Breast epithelium (tissue), 3 donors: ENCODE results near the gene SNCA.

Source experiments
- POLR2A ChIP-seq: fragments of 450-650 bp; IDR thresholded peaks from one replicate; pipeline ENCODE4 v1.6.1; 2016; ENCODE audit warnings: antibody characterized with exemption, mild to moderate bottlenecking, moderate library complexity
- POLR2AphosphoS5 ChIP-seq, 3 donors: sonication (generic); formaldehyde crosslinking; IDR thresholded peaks; one replicate each; pipeline ENCODE4 v1.6.1; 2017; ENCODE audit warnings: antibody characterized with exemption in 3 of 3
- TF ChIP-seq, protein P1 (sequence below), 3 donors: fragments of 450-650 bp; IDR thresholded peaks; one replicate each; pipeline ENCODE4 v1.5.1; 2016 to 2017; ENCODE audit warnings: antibody characterized with exemption in 3 of 3, mild to moderate bottlenecking in 3 of 3, moderate library complexity in 3 of 3

- TF ChIP-seq, protein P1, sequence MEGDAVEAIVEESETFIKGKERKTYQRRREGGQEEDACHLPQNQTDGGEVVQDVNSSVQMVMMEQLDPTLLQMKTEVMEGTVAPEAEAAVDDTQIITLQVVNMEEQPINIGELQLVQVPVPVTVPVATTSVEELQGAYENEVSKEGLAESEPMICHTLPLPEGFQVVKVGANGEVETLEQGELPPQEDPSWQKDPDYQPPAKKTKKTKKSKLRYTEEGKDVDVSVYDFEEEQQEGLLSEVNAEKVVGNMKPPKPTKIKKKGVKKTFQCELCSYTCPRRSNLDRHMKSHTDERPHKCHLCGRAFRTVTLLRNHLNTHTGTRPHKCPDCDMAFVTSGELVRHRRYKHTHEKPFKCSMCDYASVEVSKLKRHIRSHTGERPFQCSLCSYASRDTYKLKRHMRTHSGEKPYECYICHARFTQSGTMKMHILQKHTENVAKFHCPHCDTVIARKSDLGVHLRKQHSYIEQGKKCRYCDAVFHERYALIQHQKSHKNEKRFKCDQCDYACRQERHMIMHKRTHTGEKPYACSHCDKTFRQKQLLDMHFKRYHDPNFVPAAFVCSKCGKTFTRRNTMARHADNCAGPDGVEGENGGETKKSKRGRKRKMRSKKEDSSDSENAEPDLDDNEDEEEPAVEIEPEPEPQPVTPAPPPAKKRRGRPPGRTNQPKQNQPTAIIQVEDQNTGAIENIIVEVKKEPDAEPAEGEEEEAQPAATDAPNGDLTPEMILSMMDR (IDR thresholded peaks at IDR 0.05) = no peak
- no peak for TF ChIP-seq POLR2AphosphoS5 (IDR thresholded peaks at IDR 0.05)
- no peak for TF ChIP-seq POLR2A
These were observed 152.4 kb downstream of the SNCA start for GRCh38 chr4:89684536-89684935.
